ENCODE results near the gene MEPCE. TPM values are rescaled to one million over a fixed set of nuclear protein-coding genes. Genes with fewer than 3 reads are reported as not detected.

The MEPCE gene
- total and polyA plus RNA-seq, 9 of the 15 experiments (the other 6 are each of a cell fraction or from before 2014, with no cell fraction given) = 10.9 to 76.3 (median 44.1) TPM

DNA sequence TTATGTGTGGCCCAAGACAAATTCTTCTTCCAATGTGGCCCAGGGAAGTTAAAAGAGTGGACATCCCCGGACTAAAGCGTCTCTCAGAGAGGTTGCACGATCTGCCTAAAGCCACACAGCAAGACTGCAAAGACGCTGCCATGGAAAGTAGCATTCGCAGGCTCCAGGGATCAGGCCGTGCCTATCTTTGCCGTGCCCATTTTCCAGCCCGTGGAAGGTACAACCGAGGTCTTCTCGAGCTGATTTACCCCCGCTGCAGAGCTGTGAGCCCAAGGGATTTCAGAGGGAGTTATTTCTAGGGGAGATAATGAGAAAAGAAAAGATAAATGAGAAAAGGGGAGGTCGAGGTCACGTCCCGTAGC is 53.1 kb downstream of the MEPCE start (continued):
- TF ChIP-seq, protein P1, sequence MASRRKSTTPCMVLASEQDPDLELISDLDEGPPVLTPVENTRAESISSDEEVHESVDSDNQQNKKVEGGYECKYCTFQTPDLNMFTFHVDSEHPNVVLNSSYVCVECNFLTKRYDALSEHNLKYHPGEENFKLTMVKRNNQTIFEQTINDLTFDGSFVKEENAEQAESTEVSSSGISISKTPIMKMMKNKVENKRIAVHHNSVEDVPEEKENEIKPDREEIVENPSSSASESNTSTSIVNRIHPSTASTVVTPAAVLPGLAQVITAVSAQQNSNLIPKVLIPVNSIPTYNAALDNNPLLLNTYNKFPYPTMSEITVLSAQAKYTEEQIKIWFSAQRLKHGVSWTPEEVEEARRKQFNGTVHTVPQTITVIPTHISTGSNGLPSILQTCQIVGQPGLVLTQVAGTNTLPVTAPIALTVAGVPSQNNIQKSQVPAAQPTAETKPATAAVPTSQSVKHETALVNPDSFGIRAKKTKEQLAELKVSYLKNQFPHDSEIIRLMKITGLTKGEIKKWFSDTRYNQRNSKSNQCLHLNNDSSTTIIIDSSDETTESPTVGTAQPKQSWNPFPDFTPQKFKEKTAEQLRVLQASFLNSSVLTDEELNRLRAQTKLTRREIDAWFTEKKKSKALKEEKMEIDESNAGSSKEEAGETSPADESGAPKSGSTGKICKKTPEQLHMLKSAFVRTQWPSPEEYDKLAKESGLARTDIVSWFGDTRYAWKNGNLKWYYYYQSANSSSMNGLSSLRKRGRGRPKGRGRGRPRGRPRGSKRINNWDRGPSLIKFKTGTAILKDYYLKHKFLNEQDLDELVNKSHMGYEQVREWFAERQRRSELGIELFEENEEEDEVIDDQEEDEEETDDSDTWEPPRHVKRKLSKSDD (conservative IDR thresholded peaks at IDR 0.05; ENCODE audit: low read length) = no peak
- no peak for TF ChIP-seq KAT2B (IDR thresholded peaks at IDR 0.05; ENCODE audit: low read depth, low read length)
- TF ChIP-seq, protein P2, sequence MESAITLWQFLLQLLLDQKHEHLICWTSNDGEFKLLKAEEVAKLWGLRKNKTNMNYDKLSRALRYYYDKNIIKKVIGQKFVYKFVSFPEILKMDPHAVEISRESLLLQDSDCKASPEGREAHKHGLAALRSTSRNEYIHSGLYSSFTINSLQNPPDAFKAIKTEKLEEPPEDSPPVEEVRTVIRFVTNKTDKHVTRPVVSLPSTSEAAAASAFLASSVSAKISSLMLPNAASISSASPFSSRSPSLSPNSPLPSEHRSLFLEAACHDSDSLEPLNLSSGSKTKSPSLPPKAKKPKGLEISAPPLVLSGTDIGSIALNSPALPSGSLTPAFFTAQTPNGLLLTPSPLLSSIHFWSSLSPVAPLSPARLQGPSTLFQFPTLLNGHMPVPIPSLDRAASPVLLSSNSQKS (CRISPR knock-in tag; IDR thresholded peaks at IDR 0.05) = no peak
- TF ChIP-seq SP2 (IDR thresholded peaks at IDR 0.05; ENCODE audit: extremely low read depth, low read depth, low read length, poor library complexity, severe bottlenecking) = no peak
- TF ChIP-seq RBM25 (IDR thresholded peaks at IDR 0.05; ENCODE audit: low read depth, low read length, severe bottlenecking) = peak; percentile 83
- TF ChIP-seq MYC (IDR thresholded peaks at IDR 0.05; ENCODE audit: low read depth, low read length) = no peak
- peak; percentile 69; the same call in 1 of the 2 replicates for TF ChIP-seq MYC (CRISPR knock-in tag; IDR thresholded peaks at IDR 0.05; ENCODE audit: borderline replicate concordance, low read depth)
- TF ChIP-seq CCAR2 (IDR thresholded peaks at IDR 0.05; ENCODE audit: low read depth, low read length) = no peak
- TF ChIP-seq ZFP36 (IDR thresholded peaks at IDR 0.05; ENCODE audit: low read depth, low read length, partially characterized antibody) = peak; percentile 91
- TF ChIP-seq EGR1 (conservative IDR thresholded peaks at IDR 0.05) = no peak
- 0 out of 2 replicates have a peak, but pooled peaks have one; percentile 72 for TF ChIP-seq ADNP (tag; IDR thresholded peaks at IDR 0.05)
- 0 out of 4 replicates have a peak, but pooled peaks of 1 of the 2 experiments have one; percentile 21 for TF ChIP-seq RCOR1 (IDR thresholded peaks at IDR 0.05; ENCODE audit: borderline replicate concordance in 1 of 2, low read depth in 2 of 2, low read length in 2 of 2)
- TF ChIP-seq XRCC3 (IDR thresholded peaks at IDR 0.05) = no peak
- TF ChIP-seq, protein P3, sequence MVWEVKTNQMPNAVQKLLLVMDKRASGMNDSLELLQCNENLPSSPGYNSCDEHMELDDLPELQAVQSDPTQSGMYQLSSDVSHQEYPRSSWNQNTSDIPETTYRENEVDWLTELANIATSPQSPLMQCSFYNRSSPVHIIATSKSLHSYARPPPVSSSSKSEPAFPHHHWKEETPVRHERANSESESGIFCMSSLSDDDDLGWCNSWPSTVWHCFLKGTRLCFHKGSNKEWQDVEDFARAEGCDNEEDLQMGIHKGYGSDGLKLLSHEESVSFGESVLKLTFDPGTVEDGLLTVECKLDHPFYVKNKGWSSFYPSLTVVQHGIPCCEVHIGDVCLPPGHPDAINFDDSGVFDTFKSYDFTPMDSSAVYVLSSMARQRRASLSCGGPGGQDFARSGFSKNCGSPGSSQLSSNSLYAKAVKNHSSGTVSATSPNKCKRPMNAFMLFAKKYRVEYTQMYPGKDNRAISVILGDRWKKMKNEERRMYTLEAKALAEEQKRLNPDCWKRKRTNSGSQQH (CRISPR knock-in tag; IDR thresholded peaks at IDR 0.05) = no peak
- TF ChIP-seq ZNF197 (CRISPR knock-in tag; IDR thresholded peaks at IDR 0.05; ENCODE audit: low read depth) = no peak
- no peak for TF ChIP-seq YY1 (IDR thresholded peaks at IDR 0.05; ENCODE audit: borderline replicate concordance in 1 of 3, control insufficient read depth in 1 of 3, extremely low read depth in 1 of 3, insufficient read depth in 3 of 3, insufficient read length in 1 of 3, insufficient replicate concordance in 2 of 3, low read depth in 1 of 3, low read length in 2 of 3)
- peak; percentile 59; the same call in 1 of the 2 replicates for TF ChIP-seq CBX1 (IDR thresholded peaks at IDR 0.05; ENCODE audit: low read depth)
- TF ChIP-seq NR2F6 (CRISPR knock-in tag; IDR thresholded peaks at IDR 0.05) = no peak
